ENCODE data around the gene PDE5A.

Gene PDE5A

DNA sequence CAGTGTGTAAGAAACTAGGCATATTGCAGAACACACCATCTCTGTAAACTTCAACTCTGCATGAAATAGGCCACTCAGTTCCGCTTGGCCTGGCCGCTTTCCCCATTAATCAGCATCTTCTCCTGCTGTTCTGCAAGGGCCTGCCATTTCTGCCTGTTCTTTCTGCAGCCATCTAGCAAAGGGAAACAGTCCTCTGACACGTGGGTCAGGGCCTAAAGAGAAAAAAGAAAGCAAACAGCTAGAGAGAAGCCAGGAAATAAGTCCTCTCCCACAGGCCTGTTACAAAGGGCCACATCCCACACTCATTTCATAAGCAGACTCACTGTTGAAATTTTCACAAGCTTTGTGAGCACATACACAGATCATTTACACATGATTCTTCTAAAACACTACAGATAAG, 130.1 kb downstream of the PDE5A start:
- TF ChIP-seq, protein P1, sequence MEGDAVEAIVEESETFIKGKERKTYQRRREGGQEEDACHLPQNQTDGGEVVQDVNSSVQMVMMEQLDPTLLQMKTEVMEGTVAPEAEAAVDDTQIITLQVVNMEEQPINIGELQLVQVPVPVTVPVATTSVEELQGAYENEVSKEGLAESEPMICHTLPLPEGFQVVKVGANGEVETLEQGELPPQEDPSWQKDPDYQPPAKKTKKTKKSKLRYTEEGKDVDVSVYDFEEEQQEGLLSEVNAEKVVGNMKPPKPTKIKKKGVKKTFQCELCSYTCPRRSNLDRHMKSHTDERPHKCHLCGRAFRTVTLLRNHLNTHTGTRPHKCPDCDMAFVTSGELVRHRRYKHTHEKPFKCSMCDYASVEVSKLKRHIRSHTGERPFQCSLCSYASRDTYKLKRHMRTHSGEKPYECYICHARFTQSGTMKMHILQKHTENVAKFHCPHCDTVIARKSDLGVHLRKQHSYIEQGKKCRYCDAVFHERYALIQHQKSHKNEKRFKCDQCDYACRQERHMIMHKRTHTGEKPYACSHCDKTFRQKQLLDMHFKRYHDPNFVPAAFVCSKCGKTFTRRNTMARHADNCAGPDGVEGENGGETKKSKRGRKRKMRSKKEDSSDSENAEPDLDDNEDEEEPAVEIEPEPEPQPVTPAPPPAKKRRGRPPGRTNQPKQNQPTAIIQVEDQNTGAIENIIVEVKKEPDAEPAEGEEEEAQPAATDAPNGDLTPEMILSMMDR (IDR thresholded peaks at IDR 0.05; ENCODE audit: extremely low read depth, insufficient read depth, missing control alignments): no peak
- no peak for DNase-seq (ENCODE audit: low spot score)
- in situ Hi-C loops (cut with MboI; ENCODE audit: low pct_unique_long_range_greater_than_20kb, low sequenced_read_pairs, unreplicated experiment): loop anchor here (10.0 kb wide), 1 partner anchor 524 kb away; no protein-coding TSS in a partner anchor

DNA sequence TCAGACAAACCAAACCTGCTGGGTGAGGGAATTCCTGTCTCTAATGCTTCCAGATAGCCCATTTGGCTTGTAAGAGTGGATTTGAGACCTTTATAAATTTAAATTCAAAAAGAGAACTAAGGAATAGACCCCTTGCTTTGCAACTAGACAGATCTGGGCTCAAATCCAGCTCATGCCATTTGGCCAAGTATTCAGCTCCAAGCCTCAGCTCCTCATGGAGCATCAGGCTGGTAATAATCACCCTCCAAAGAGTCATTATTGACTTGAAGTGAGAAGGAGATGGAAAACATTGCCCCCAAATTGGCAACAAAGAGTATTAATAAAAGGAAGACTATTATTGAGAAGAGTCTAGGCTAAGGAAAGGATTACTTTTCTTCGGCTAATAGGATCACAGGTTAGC, 134.7 kb downstream of the PDE5A start:
- TF ChIP-seq, protein P1 (IDR thresholded peaks at IDR 0.05; ENCODE audit: extremely low read depth, insufficient read depth, missing control alignments): no peak
- DNase-seq (ENCODE audit: low spot score): no peak
- in situ Hi-C loops (cut with MboI; ENCODE audit: low pct_unique_long_range_greater_than_20kb, low sequenced_read_pairs, unreplicated experiment): loop anchor here (10.0 kb wide), 1 partner anchor 519 kb away; no protein-coding TSS in a partner anchor

DNA sequence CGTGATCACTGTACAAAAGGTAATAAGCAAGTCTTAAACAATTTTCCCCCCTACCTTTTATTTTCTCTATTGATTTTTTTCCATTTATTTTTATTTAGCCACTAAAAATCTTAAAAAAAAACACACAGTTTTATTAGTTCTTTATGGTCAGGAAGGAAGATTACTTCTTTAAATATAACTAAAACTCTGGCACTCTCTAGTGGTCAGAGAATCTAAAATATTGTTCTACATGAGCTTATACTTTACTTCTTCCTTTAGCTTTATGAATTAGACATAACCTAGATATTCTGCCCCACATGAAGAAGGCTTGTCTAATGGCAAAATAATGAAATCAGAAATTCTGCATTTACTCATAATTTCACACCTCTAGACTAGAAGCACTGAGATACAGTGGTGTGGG, 135.2 kb downstream of the PDE5A start:
- DNase-seq (ENCODE audit: low spot score): no peak
- TF ChIP-seq, protein P1 (IDR thresholded peaks at IDR 0.05; ENCODE audit: extremely low read depth, insufficient read depth, missing control alignments): peak; percentile 24
- in situ Hi-C loops (cut with MboI; ENCODE audit: low pct_unique_long_range_greater_than_20kb, low sequenced_read_pairs, unreplicated experiment): loop anchor here (10.0 kb wide), 1 partner anchor 519 kb away; no protein-coding TSS in a partner anchor

DNA sequence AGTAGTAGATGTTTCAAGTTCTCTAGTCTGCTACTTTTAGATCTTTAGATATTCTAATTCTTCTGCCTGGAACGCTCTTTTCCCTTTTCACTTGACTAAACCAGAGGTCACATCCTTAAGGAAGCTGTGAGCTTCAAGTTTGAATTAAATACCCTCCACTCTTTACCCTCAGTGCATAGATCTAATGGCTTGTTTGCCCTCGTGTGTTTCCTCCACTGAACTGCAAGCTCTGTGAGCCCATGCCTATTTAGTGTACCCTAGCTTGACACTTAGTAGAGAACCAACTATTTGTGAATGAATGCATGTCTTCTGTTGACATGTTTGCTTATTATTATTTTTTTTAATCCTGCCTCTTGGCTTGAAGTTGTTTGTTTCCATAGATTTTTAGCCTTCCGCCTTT, 138.3 kb downstream of the PDE5A start:
- in situ Hi-C loops (cut with MboI; ENCODE audit: low pct_unique_long_range_greater_than_20kb, low sequenced_read_pairs, unreplicated experiment): loop anchor here (10.0 kb wide), 1 partner anchor 516 kb away; no protein-coding TSS in a partner anchor
- TF ChIP-seq, protein P1 (IDR thresholded peaks at IDR 0.05; ENCODE audit: extremely low read depth, insufficient read depth, missing control alignments): peak; percentile 44
- no peak for DNase-seq (ENCODE audit: low spot score)

DNA sequence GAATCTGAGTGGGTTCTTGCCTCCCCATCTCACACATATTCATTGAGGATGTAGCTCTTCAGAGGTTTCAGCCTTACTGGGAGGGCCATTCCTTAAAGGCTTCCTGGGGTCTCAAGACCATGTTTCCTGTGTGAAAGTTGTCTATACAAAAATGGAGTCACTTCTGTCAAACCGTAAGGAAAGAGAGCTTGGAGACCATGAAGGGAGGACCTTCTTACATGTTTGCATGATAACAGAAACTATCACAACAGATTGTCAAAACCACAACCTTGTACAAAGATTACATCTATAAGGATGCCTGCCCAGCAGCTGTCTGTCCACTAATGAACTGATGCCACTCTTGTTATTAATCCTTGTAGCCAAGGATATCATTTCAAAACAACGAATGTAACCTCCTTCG, 139.3 kb downstream of the PDE5A start:
- TF ChIP-seq, protein P1 (IDR thresholded peaks at IDR 0.05; ENCODE audit: extremely low read depth, insufficient read depth, missing control alignments): no peak

DNA sequence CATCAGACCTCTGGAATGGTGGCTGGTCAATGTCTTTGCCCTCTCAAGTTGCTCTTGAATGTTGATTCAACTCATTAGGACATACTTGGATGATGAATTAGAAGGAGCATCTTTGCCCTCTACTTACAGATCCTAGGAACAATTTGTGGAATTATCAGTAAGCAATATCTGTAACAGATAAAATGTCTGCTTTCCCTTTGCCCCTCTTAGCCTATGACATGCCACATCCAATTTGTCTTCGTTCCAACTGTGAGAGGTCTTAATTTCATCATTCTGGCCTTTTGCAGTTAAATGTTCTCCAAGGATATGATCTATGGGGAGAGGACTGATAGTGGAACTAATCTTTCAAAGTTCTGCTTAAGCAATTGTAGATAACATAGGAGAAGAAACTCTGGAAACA, 148.3 kb downstream of the PDE5A start:
- TF ChIP-seq, protein P1 (IDR thresholded peaks at IDR 0.05; ENCODE audit: extremely low read depth, insufficient read depth, missing control alignments): no peak
- no peak for DNase-seq (ENCODE audit: low spot score)
- in situ Hi-C loops (cut with MboI; ENCODE audit: low pct_unique_long_range_greater_than_20kb, low sequenced_read_pairs, unreplicated experiment): loop anchor here (10.0 kb wide), 1 partner anchor 176 kb away; a partner anchor contains a TSS

More for the DNA sequence above, 139.3 kb downstream of the PDE5A start:
- DNase-seq (ENCODE audit: low spot score): no peak
- in situ Hi-C loops (cut with MboI; ENCODE audit: low pct_unique_long_range_greater_than_20kb, low sequenced_read_pairs, unreplicated experiment): loop anchor here (10.0 kb wide), 1 partner anchor 185 kb away; a partner anchor contains a TSS

Measured in GM13977 (cell line).